ENCODE results near the gene MDN1.
"Not testable (repeated sequence)": the region's sequence is repeated elsewhere in the genome, so short reads cannot be mapped to it uniquely, and the experiment has no call there.

Gene MDN1

GRCh38 chr6:89649682-89650081 is 169.9 kb downstream of the MDN1 start:
- no peak for DNase-seq

- DNase-seq: no peak
These were observed 174.7 kb downstream of the MDN1 start for GRCh38 chr6:89644864-89645263.

GRCh38 chr6:89643406-89643805 is 176.2 kb downstream of the MDN1 start:
- DNase-seq: no peak

- no peak for DNase-seq
These were observed 176.6 kb downstream of the MDN1 start for GRCh38 chr6:89642956-89643355.

- DNase-seq: not testable (repeated sequence)
These were observed 178.0 kb downstream of the MDN1 start for GRCh38 chr6:89641581-89641980.

- DNase-seq: peak; percentile 36
These were observed 178.8 kb downstream of the MDN1 start for GRCh38 chr6:89640804-89641203.

GRCh38 chr6:89638320-89639195 is 181.0 kb downstream of the MDN1 start, which contains the start of gene LYRM2:
Gene LYRM2, minus strand, starts transcription at chr6:89638747. Its CDS starts 31 bp downstream, at chr6:89638716.
- peak; percentile 92 for DNase-seq

- DNase-seq: no peak
These were observed 181.7 kb downstream of the MDN1 start for GRCh38 chr6:89637960-89638319.

- DNase-seq: not testable (repeated sequence)
These were observed 183.2 kb downstream of the MDN1 start for GRCh38 chr6:89636412-89636811.

GRCh38 chr6:89630488-89630887 is 189.1 kb downstream of the MDN1 start:
- no peak for DNase-seq

GRCh38 chr6:89623749-89624148 is 195.8 kb downstream of the MDN1 start:
- DNase-seq: no peak

GRCh38 chr6:89619567-89619966 is 200.0 kb downstream of the MDN1 start:
- DNase-seq: no peak

GRCh38 chr6:89618026-89618425 is 201.6 kb downstream of the MDN1 start:
- DNase-seq: no peak

GRCh38 chr6:89616531-89616930 is 203.1 kb downstream of the MDN1 start:
- DNase-seq: no peak

GRCh38 chr6:89615882-89616281 is 203.7 kb downstream of the MDN1 start:
- DNase-seq: no peak

- DNase-seq: no peak
These were observed 205.8 kb downstream of the MDN1 start for GRCh38 chr6:89613790-89614189.

- DNase-seq: no peak
These were observed 207.5 kb downstream of the MDN1 start for GRCh38 chr6:89612121-89612520.

- DNase-seq: peak; percentile 29
These were observed 207.9 kb downstream of the MDN1 start for GRCh38 chr6:89611666-89612065.

GRCh38 chr6:89610149-89610642 is 209.4 kb downstream of the MDN1 start:
- peak; percentile 38 for DNase-seq

GRCh38 chr6:89605861-89606260 is 213.7 kb downstream of the MDN1 start:
- no peak for DNase-seq

GRCh38 chr6:89604653-89605052 is 214.9 kb downstream of the MDN1 start:
- DNase-seq: no peak

GRCh38 chr6:89602166-89602565 is 217.4 kb downstream of the MDN1 start:
- DNase-seq: no peak

GRCh38 chr6:89599727-89600126 is 219.9 kb downstream of the MDN1 start:
- DNase-seq: no peak

GRCh38 chr6:89597988-89598387 is 221.6 kb downstream of the MDN1 start:
- DNase-seq: peak; percentile 23
